ENCODE results near the gene MAPK6.
A peak's percentile ranks its signal among the peaks of the same experiment; 100 is the strongest.

MAPK6 gene

DNA sequence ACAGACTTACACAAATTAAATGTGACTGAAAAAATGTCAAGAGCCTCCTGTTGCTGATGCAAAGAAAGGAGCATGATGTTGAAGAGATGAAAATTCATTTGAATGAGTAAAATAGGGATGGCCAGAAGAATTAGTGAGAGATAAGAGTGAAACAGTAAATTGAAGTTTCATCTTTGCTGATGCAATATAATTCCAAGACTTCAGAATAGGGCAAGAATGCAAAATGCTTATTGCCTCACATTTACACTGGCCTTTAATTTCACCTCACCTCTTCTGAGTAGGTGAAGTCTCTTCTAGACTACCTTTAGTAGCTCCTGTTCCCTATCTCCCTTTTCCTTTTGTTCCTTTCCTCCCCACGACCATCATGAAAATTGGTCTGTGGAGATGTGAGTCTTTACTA, 15.3 kb upstream of the MAPK6 start:
- DNase-seq (ENCODE audit: low read depth): no peak
- no peak for TF ChIP-seq CTCF (IDR thresholded peaks at IDR 0.05; ENCODE audit: insufficient read depth, low read depth, low read length, missing control alignments)
- H3K4me3 ChIP-seq (ENCODE audit: low read depth, low read length): no peak overlapping the region

GRCh38 chr15:52004806-52005205, 14.2 kb upstream of the MAPK6 start:
- DNase-seq (ENCODE audit: low read depth): no peak
- no peak for TF ChIP-seq CTCF (IDR thresholded peaks at IDR 0.05; ENCODE audit: insufficient read depth, low read depth, low read length, missing control alignments)
- H3K4me3 ChIP-seq (ENCODE audit: low read depth, low read length): no peak overlapping the region

DNA sequence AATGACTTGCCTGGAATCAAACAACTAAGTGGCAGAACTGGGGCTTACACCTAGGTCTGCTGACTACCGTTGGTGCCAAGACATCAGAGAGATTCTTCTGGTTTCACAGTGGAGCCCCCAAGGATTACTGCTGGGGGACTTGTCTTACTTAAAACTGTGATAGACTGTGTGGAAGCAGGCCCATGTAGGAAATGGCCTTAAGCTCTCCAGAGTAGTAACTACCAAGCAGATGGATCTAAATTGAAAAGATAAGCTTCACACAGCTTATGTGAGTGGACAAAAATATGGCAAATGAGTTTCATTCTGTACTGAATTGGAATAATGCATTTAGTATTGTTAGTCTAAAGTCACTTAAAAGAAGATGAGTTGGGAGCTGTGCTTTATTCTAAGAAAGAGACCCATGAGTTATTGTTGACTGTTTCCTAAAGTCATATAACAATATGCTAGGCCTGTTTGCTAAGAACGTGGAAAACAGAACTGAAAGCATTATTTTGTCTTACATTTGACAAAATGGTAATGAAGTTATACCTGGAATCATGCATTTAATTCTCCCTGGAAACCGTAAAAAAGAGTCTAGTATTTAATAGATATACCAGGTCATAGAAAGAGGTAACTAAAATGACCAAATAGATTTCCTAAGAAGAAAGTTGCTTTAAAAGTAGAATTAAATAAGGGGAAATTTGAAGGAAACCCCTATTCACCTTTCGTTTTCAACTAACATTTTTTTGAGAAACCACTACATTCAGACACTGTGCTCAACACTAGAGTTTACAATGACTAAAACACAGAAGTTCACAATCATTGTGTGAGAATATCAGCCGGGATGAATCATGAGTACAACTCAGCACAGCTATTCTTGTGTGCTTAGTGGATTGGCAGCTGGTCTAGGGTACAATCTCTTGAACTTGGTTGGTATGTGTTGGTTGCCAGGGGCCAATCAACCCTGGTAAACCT, 13.0 kb upstream of the MAPK6 start:
- peak; percentile 94 for DNase-seq (ENCODE audit: low read depth)
- peak overlapping the region; percentile 31 for H3K4me3 ChIP-seq (ENCODE audit: low read depth, low read length)
- TF ChIP-seq CTCF (IDR thresholded peaks at IDR 0.05; ENCODE audit: insufficient read depth, low read depth, low read length, missing control alignments): no peak

GRCh38 chr15:52006702-52007340, 12.2 kb upstream of the MAPK6 start:
- peak; percentile 81 for DNase-seq (ENCODE audit: low read depth)
- TF ChIP-seq CTCF (IDR thresholded peaks at IDR 0.05; ENCODE audit: insufficient read depth, low read depth, low read length, missing control alignments): no peak
- peak overlapping the region; percentile 31 for H3K4me3 ChIP-seq (ENCODE audit: low read depth, low read length)

GRCh38 chr15:52008359-52008697, 10.7 kb upstream of the MAPK6 start:
- H3K4me3 ChIP-seq (ENCODE audit: low read depth, low read length): no peak overlapping the region; the same call in 1 of the 2 replicates
- TF ChIP-seq CTCF (IDR thresholded peaks at IDR 0.05; ENCODE audit: insufficient read depth, low read depth, low read length, missing control alignments): no peak
- no peak for DNase-seq (ENCODE audit: low read depth)

DNA sequence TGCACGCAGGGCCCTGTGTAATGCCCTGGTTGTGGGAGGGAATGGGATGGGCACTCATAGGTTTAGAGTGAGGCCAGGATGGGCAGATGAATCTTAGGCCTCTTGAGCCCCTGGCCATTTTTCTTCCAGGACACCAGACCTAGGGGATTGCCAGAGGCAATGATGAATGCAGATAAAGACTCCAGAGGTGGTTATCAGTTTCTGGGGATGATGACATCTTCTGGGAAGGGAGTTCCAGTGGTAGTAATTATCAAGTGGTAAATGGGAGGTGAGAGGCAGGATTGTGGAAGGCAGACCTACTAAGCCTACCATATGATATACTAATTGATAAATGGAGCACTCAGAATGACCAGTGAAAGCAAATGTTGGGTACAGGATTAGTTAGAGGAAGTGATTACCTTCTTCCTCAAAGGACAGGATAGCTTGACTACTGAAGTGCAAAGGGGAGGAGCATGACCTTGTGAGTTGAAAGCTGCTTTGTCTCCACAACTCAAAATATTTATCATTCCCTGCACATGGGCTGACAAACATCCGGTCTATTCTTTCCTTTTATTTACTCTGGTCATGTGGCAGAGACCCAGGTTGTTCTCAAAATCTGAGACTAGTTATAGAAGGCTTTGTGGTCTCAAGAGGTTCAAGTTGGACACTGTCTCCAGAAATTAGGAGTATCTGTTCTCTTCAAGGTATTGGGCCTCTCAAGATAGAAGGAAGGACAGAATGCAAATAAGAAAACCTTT, 10.2 kb upstream of the MAPK6 start:
- no peak for TF ChIP-seq CTCF (IDR thresholded peaks at IDR 0.05; ENCODE audit: insufficient read depth, low read depth, low read length, missing control alignments)
- peak overlapping the region; percentile 12; the same call in 1 of the 2 replicates for H3K4me3 ChIP-seq (ENCODE audit: low read depth, low read length)
- DNase-seq (ENCODE audit: low read depth): peak; percentile 84
